Measurements from ENCODE around the gene QRICH2.

Gene QRICH2

DNA sequence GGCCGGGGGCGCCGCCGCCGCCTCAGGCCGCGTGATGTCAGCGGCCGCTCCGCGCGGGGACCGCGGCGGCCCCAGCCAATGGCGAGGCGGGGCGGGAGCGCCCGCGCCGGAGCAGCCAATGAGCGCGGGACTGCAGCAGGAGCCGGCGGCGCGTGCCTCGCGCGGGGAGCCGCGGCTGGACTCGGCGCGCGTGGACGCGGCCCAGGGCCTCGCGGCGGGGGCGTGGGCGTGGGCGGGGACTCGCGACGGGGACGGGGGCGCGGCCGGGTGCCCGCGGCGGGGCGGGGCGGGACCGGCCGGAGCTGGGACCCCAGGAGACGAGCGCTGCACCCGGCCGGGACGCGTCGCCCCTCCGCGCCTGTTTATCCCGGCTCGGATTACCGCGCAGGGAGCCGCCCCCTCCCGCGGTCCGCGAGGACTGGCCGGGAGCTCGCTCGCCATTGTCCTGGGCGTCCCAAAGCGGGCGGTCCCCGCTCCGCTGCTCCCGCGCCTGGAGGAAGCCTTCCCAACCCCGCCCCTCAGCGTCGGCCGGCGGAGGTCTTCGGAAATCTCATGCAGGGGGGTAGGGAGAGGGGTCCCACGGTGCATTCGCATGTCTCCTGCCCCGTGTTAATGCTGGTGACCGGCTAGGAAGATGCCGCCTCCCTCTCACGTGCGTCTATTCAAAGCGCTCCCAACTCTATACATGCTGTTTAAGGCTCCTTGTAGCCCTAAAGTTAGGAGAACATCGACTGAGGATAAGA lies 67.4 kb downstream of the QRICH2 start, which contains the start of gene RNF157:
RNF157 (minus strand) TSS at position 33 of the 743 bp plus-strand sequence. CDS start 253 bp downstream, outside the sequence.
- Histone ChIP-seq H3K27me3 (ENCODE audit: insufficient read depth, low read length, poor library complexity) (no peaks in the 10 kb centered on the region), H3K27ac (ENCODE audit: low read length) (no peak within 1 kb of the TSS)
- DNase-seq, result no peak

GRCh38 chr17:76239538-76240274 lies 68.4 kb downstream of the QRICH2 start:
- Histone ChIP-seq H3K27ac (ENCODE audit: low read length) (no peak overlapping the region), H3K79me2 (ENCODE audit: insufficient read depth, low read length) (no peaks in the 10 kb centered on the region)
- no peak for ATAC-seq (ENCODE audit: insufficient read depth, low read depth)

More for the DNA sequence above, 67.4 kb downstream of the QRICH2 start, which contains the start of gene RNF157:
- Histone ChIP-seq H4K20me1 (ENCODE audit: insufficient read depth, low read length) (no peaks in the 10 kb centered on the region), H3K4me3 (ENCODE audit: low read depth in 1 of 2, low read length in 2 of 2) (no peak within 1 kb of the TSS), H3K9me3 (ENCODE audit: insufficient read depth, low read length, severe bottlenecking) (no peaks in the 10 kb centered on the region), H3K9ac (ENCODE audit: low read depth, low read length) (no peak within 1 kb of the TSS), H3K4me2 (ENCODE audit: insufficient read depth, low read length) (no peak within 1 kb of the TSS), H2AFZ (ENCODE audit: low read depth, low read length) (no peak within 1 kb of the TSS), H3K4me1 (ENCODE audit: insufficient read depth, low read length) (peaks cover 14% of the 10 kb centered on the region), H3K79me2 (ENCODE audit: insufficient read depth, low read length) (no peaks in the 10 kb centered on the region), H3K36me3 (ENCODE audit: insufficient read depth, low read length) (no peaks in the 10 kb centered on the region)
- TF ChIP-seq CTCF (IDR thresholded peaks at IDR 0.05; ENCODE audit: borderline replicate concordance, extremely low read depth, low read length, poor library complexity, severe bottlenecking) (no peak), EZH2 (IDR thresholded peaks at IDR 0.05; ENCODE audit: borderline replicate concordance, low read depth, low read length, severe bottlenecking) (no peak)
- ATAC-seq (ENCODE audit: insufficient read depth, low read depth), result no peak

GRCh38 chr17:76238847-76239537 lies 69.1 kb downstream of the QRICH2 start:
- Histone ChIP-seq H3K36me3 (ENCODE audit: insufficient read depth, low read length) (no peaks in the 10 kb centered on the region), H3K4me2 (ENCODE audit: insufficient read depth, low read length) (no peak overlapping the region), H3K9ac (ENCODE audit: low read depth, low read length) (no peak overlapping the region), H4K20me1 (ENCODE audit: insufficient read depth, low read length) (no peaks in the 10 kb centered on the region), H3K27me3 (ENCODE audit: insufficient read depth, low read length, poor library complexity) (no peaks in the 10 kb centered on the region), H3K27ac (ENCODE audit: low read length) (no peak overlapping the region), H3K4me3 (ENCODE audit: low read depth in 1 of 2, low read length in 2 of 2) (no peak overlapping the region), H3K79me2 (ENCODE audit: insufficient read depth, low read length) (no peaks in the 10 kb centered on the region), H3K9me3 (ENCODE audit: insufficient read depth, low read length, severe bottlenecking) (no peaks in the 10 kb centered on the region), H2AFZ (ENCODE audit: low read depth, low read length) (no peak overlapping the region), H3K4me1 (ENCODE audit: insufficient read depth, low read length) (peaks cover 8% of the 10 kb centered on the region; the same call in 1 of the 2 replicates)
- TF ChIP-seq EZH2 (IDR thresholded peaks at IDR 0.05; ENCODE audit: borderline replicate concordance, low read depth, low read length, severe bottlenecking), result no peak
- no peak for TF ChIP-seq CTCF (IDR thresholded peaks at IDR 0.05; ENCODE audit: borderline replicate concordance, extremely low read depth, low read length, poor library complexity, severe bottlenecking)
- ATAC-seq (ENCODE audit: insufficient read depth, low read depth), result no peak
- no peak for DNase-seq

More at GRCh38 chr17:76239538-76240274, 68.4 kb downstream of the QRICH2 start:
- Histone ChIP-seq H3K4me3 (ENCODE audit: low read depth in 1 of 2, low read length in 2 of 2) (no peak overlapping the region), H3K9ac (ENCODE audit: low read depth, low read length) (no peak overlapping the region), H4K20me1 (ENCODE audit: insufficient read depth, low read length) (no peaks in the 10 kb centered on the region), H2AFZ (ENCODE audit: low read depth, low read length) (no peak overlapping the region), H3K27me3 (ENCODE audit: insufficient read depth, low read length, poor library complexity) (no peaks in the 10 kb centered on the region), H3K4me1 (ENCODE audit: insufficient read depth, low read length) (peaks cover 13% of the 10 kb centered on the region), H3K4me2 (ENCODE audit: insufficient read depth, low read length) (no peak overlapping the region), H3K36me3 (ENCODE audit: insufficient read depth, low read length) (no peaks in the 10 kb centered on the region), H3K9me3 (ENCODE audit: insufficient read depth, low read length, severe bottlenecking) (no peaks in the 10 kb centered on the region)
- no peak for DNase-seq
- no peak for TF ChIP-seq CTCF (IDR thresholded peaks at IDR 0.05; ENCODE audit: borderline replicate concordance, extremely low read depth, low read length, poor library complexity, severe bottlenecking)
- TF ChIP-seq EZH2 (IDR thresholded peaks at IDR 0.05; ENCODE audit: borderline replicate concordance, low read depth, low read length, severe bottlenecking), result no peak
